ENCODE data around the gene WDR54.

WDR54 gene

DNA sequence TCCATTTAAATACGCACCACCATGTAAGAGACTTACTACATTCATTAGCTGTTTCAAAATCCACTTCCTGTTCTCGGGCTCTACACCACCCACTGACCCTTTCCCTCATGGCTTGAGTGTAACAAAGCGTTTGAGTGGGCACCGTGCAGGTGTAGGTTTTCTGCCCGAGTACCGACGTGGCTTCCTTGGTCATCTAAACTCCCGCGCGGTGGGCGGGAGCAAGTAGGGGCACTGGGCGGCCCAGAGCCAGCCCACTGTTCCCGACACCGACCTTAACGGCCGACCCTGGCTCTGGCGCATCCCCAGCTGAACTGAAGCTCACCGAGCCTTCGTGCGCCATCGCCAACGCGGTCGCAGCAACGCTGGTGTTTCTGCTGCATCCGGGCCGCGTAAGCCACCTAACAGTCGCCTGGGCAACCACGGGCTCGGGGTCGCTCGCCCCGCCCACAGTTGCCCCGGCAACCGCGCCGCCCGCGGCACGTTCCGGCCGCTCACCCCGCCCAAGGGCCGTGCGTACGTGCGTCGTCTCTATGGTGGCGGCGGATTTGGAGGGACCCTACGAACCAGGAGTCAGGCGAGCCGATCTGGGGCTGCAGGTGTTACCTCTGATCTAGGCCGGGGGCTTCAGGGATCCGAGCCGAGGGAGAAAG lies at the start of gene WDR54, which contains the start of gene C2orf81:
Gene WDR54, plus strand, starts transcription at position 510 of the 650 bp plus-strand sequence. CDS start 424 bp downstream, outside the sequence.
Gene C2orf81, minus strand, starts transcription at position 399 of the 650 bp plus-strand sequence. Its CDS starts 59 bp downstream, at position 340.
- peak in 44 of 51 donors; percentile 11 to 84 (median 67) for DNase-seq

DNA sequence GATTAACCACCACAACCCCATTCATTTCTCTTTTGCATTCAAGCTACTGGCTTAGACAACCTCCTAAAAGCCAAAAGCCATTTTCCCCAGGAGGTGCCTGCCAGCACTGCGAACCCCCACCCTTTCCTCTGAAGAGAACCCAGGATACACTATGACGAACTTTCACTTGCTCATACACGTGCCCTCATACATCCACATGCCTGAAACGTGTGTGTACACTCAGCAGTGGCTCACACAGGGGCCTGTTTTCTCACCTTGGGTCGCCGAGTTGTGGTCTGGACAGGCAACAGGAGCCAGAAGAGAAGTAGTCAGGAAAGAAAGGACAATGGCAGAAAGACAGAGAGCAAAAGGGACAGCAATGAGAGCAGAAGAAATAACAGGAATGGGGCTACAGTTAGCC lies 48.9 kb upstream of the WDR54 start:
- DNase-seq, result no peak

GRCh38 chr2:74373221-74373676 lies 48.3 kb upstream of the WDR54 start:
- peak in 1 of 51 donors; percentile 6 for DNase-seq

DNA sequence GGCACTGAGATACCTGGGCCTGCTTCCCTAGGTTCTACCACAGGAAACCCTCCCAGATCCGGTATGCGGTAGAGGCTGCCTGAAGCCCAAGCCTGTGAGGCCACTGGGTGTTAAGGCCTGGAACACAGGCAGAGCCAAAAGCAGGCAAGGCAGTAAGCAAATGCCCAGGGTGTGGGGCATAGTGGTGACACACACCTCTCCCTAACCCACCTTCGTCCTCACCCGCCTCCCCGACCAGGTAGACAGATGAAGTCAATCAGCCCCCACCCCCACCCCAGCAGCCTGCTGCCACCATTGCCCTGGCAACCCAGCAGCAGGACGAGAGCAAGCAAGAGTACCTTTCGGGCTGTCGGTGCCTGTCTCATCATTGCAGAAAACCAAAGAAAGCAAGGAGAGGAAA lies 47.5 kb upstream of the WDR54 start:
- peak in 12 of 51 donors; percentile 13 to 83 (median 40) for DNase-seq

- peak; percentile 21 to 97 (median 87) for DNase-seq
Measured at GRCh38 chr2:74374509-74375205, 46.9 kb upstream of the WDR54 start.

DNA sequence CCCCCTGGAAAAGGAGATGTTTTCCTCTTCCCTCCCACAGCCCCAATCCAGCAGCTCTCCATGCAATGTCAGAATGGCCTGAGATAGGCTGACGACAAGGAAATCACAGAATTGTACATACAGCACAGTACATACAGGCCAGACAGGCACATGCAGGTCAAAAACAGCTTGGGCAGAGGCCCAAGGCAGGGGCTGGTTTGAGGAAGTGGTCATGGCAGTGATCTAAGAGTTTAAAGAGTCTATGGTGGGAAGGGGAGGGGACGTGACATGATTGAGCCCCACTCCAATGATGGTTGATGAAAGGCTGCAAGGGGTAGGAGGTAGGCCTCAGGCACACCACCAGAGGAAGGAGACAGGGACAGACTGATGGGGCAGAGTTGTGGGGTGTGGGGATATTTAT lies 45.7 kb upstream of the WDR54 start:
- DNase-seq, result no peak

GRCh38 chr2:74378007-74378406 lies 43.5 kb upstream of the WDR54 start:
- no peak for DNase-seq

DNA sequence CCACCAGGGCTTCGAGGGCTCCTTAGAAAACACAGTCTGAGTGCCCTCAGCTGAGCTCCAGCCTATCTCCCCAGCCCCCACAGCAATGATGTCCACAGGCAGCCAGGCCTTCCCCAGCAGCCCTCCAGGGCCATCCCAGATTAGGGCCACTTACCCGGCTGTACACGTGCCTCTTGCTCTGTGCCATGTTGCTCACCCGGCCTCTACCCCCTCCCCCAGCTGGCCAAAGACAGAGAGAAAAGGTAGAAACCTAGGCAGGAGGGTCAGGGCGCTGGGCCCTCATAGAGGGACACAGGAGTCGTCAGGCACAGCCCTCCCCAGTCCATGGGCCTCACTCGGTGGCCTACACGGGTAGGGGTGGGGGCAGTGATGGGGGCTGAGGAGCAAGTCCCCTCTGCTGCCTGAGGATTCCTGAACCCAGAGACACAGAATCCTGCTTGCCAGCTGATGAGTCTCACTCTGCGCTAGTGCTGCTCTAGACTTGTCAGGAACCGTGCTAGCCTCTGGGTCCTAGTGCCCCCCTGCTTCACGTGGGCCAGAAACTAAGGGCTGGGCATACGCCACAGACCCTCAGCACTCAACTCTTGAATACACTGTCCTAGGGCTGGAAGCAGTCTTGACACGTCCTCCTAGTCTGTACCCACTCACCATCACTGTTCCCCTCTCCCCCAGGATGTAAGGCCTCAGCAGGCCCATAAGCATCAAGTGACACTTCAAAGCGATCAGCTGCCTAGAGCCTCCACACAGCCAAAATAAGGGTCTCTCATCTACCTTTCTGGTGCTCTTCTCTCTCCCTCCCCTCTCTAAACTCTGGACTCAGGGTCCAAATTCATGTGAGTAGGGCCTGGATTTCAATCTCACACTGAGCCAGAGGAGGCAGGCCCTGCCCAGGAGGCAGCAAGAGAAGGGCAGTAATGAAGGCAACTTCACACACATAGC lies 41.4 kb upstream of the WDR54 start, which contains the start of gene DCTN1:
Gene DCTN1, minus strand, starts transcription at position 461 of the 939 bp plus-strand sequence. Its CDS starts 274 bp downstream, at position 187.
- peak in 48 of 51 donors; percentile 18 to 86 (median 62) for DNase-seq

GRCh38 chr2:74381751-74382150 lies 39.8 kb upstream of the WDR54 start:
- no peak for DNase-seq

GRCh38 chr2:74383254-74383653 lies 38.3 kb upstream of the WDR54 start:
- DNase-seq, result no peak

DNA sequence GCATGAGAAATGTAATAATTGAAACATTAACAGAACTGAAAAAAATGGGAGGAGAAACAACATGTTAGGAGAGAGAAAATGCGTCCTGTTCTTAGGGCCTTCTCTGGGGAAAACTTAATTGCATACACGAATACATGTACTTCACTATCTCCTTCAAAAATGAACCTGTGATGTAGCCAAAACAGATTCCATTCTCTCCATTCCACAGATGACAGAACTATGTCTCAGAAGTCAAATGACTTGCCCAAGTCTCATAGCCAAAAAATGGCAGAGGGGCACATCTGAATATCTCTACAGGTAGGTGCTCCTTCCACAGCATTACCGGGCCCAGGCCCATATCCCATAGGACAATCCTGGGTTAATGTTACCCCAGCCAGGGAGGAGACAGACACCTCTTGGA lies 37.5 kb upstream of the WDR54 start:
- DNase-seq, result no peak

DNA sequence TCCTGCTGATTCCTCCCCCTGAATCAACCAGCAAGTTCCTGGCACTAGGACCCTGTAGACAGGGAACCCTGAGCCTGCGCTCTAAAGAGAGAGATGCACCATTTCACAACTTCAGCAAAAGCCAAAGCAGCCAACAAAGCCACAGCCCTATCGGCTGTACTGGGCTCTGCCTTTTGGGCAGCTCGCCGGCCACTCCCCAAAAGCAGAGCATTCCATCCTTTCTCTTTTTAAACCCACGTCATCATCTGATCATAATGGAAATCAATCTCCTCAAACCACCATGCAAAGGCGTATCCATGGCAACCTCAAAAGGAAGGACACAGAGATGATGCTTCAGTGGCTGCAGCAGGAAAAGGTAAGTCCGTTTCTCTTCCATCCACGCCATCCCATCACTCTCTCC lies 36.1 kb upstream of the WDR54 start:
- DNase-seq, result peak in 43 of 51 donors; percentile 3 to 86 (median 44)

- peak in 1 of 51 donors; percentile 34 for DNase-seq
Measured at GRCh38 chr2:74387346-74387745, 34.2 kb upstream of the WDR54 start.

- no peak for DNase-seq
Measured at GRCh38 chr2:74390606-74391005, 30.9 kb upstream of the WDR54 start.

GRCh38 chr2:74391209-74391579 lies 30.3 kb upstream of the WDR54 start:
- DNase-seq, result peak in 1 of 51 donors; percentile 66

- peak; percentile 55 to 96 (median 83) for DNase-seq
Measured at GRCh38 chr2:74391580-74392448, 29.7 kb upstream of the WDR54 start.

- no peak for DNase-seq
Measured at GRCh38 chr2:74392449-74392743, 29.1 kb upstream of the WDR54 start.

GRCh38 chr2:74393525-74393924 lies 28.0 kb upstream of the WDR54 start:
- no peak for DNase-seq

GRCh38 chr2:74396149-74396548 lies 25.4 kb upstream of the WDR54 start:
- DNase-seq, result no peak

DNA sequence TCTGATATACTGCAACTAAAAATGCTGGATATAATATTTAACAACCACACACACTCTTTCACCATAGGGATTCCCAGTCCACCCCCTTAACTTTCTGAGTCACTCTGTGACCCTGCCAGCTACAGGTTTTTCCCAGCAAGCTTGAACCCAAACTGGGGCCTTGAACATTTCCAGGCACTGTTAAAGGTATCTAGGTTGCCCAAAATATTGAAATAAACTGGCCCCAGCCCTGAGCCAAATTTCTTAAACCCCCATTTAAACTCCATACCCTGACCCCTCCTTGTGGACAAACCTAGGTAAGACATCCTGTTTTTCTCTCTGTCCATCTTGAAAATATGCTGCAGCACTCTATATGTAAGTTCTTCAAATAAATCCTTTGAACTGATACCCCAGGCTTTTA lies 21.7 kb upstream of the WDR54 start:
- DNase-seq, result no peak

DNA sequence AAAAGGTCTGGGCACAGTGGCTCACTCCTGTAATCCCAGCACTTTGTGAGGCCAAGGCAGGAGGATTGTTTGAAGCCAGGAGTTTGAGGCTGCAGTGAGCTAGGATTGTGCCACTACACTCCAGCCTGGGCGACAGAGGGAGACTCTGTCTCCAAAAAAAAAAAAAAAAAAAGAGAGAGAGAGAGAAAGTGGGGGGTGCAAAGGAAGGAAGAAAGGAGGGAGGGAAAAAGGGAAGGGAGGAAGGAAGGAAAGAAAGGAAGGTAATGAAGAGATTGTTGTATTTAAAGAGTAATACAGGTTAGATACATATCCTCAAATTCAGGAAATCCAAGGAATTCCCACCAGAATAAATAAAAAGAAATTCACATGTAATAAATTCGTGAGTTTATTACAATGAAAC lies 19.6 kb upstream of the WDR54 start:
- no peak for DNase-seq
